Glomerular visceral epithelial cell (primary cell): ENCODE data around the gene CPNE2.
"Not testable (repeated sequence)": the region's sequence is repeated elsewhere in the genome, so short reads cannot be mapped to it uniquely, and the experiment has no call there.

Source experiments
- DNase-seq: peaks from one replicate; pipeline ENCODE4 v3.0.0-alpha.2; 2016; ENCODE audit errors: extremely low spot score

The CPNE2 gene

GRCh38 chr16:57069635-57070370, 22.6 kb upstream of the CPNE2 start:
- no peak for DNase-seq

GRCh38 chr16:57070424-57070823, 22.0 kb upstream of the CPNE2 start:
- DNase-seq, result no peak

- DNase-seq, result not testable (repeated sequence)
Observed at GRCh38 chr16:57071081-57071732, 21.2 kb upstream of the CPNE2 start.

DNA sequence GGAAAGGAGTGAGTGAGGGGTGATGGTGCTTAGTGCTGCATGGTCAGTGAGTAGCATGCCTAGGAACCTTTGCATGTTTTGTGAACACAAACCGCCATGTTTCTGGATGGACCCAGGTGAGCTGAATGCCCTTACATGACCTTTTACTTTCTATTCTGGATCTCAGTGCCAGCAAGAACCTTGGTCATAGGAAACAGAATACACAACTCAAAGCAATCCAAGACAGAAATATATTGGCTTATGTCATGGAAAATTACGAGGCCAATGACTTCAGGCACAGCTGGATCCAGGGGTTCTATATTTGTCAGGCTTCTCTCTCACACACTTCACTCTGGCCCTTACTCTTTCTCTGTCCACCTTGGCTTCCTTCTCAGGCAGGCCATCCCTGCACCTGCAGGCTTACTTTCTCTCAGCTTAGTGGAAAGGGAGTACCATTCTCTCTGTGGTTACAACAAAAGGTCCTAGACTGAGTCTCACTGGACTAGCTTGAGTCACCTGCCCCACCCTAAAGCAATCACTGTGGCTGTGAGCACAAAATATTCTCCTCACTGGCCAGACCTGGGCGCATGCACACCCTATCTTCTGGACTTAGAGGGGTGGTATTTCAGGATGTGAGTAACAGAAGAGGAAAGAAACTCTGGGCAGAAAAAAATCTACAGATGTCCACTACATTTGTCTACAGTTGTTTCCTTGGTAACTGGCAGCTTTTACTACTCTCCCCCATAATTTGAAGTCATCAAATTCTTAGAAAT, 20.4 kb upstream of the CPNE2 start:
- peak; percentile 25 for DNase-seq

DNA sequence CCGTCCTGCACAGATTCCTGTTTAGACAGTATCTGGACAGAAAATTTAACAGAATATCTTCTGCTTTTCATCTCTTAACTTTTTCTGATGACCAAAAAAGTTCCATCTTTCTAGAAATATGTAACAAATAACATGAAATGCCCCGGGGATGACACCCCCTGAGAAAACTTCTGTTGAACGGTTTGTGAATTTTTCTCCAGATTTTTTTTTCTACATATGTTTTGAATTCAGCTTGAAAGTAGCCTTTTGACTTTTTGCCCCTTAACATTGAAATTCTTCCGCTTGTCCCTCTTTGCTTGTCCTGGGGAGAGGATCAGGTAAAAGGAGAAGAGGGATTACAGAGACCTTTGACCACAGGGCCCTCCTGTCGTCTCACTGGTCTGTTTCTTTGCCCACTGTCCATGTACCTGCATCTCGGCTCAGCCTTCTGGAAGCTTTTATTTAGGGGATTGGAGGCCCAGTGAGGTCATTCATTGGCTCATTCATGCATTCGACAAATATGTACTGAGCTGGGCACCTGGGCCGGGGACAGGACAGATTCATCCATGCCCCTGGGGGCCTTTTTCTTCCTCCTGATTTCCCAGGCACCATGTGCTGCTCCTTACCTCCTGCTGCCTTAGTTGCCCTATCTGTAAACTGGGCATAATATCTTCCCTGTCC, 19.6 kb upstream of the CPNE2 start:
- DNase-seq, result no peak

- DNase-seq, result no peak
Observed at GRCh38 chr16:57077714-57078113, 14.7 kb upstream of the CPNE2 start.

GRCh38 chr16:57081744-57082143, 10.6 kb upstream of the CPNE2 start:
- DNase-seq, result no peak

DNA sequence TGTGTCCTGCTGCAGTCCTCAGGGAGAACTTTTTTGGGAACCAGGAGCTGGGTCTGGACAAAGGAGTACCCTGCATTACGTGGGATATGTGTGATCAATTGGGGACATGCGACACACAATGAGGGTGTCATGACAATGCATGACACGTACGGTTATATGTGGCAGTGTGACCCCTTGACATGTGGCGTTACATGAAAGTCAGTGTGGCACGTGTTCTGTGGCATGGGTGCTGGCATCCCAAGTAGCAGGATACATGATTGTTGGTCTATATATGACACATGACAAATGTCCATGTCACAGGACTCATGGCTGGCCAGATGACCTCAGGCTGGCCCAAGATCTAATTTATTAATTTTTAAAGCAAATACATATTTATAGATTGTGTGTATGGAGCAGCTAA, 9.7 kb upstream of the CPNE2 start:
- no peak for DNase-seq

GRCh38 chr16:57083485-57084126, 8.8 kb upstream of the CPNE2 start:
- no peak for DNase-seq

- peak; percentile 69 for DNase-seq
Observed at GRCh38 chr16:57084257-57084770, 8.1 kb upstream of the CPNE2 start.

- DNase-seq, result no peak
Observed at GRCh38 chr16:57084996-57085395, 7.4 kb upstream of the CPNE2 start.

DNA sequence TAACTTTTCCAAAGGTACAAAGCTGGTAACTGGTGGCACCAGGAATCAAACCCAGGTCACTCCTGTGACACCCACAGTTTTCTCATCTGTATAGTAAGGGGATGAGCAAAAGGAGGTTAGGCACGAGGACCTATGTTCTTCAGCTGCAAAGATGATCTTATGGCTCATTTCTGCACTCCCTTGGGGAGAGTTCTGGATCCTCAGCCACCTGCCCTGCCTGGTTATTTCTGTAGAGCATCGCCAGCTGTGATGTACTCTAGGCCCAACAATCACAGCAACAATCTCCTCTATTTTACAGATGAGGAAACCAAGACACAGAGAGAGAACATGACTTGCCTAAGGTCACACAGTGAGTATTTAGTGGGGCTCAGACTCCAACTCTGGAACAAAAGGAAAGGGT, 5.4 kb upstream of the CPNE2 start:
- no peak for DNase-seq

- no peak for DNase-seq
Observed at GRCh38 chr16:57089406-57089805, 3.0 kb upstream of the CPNE2 start.

DNA sequence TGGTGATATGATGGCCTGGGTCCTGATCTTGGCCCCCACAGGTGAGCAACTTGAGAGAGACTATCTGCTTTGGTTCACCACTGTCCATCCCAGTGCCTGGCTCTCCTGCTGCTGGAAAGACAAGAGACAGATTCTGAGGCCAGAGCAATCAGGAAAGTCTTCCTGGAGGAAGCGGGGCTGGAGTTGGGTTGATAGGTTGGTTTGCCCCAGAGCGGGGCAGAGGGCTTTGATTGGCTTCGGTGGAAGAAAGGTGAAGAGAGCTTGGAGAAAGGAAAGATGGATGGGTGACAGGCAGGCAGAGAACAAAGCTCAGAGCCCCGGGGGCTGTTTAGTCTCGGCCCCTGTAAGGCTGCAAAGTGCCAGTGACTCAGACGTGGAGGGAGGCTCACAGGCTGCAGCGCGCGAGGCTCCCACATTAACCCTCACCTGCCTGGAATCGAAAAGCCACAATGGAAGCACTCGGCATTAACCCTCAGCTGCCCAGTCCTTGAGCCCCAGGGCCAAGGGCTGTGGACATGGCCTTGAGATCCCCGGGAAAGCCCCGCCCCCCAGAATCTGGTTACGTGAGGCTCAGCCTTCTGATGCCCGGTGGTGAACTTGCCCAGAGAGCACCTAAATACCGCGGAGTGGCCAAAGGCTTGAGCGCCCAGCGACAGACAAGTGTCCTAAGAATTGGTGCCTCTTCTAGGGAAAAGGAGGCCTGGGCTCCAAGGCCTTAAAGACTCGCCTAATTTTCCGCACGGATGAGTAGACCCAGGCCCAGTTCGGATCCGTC, 996 bp upstream of the CPNE2 start:
- peak; percentile 68 for DNase-seq

- DNase-seq, result peak; percentile 36
Observed at GRCh38 chr16:57092786-57093411, 516 bp downstream of the CPNE2 start.

- DNase-seq, result no peak
Observed at GRCh38 chr16:57093666-57094564, 1.5 kb downstream of the CPNE2 start.

- DNase-seq, result no peak
Observed at GRCh38 chr16:57094911-57095310, 2.5 kb downstream of the CPNE2 start.

DNA sequence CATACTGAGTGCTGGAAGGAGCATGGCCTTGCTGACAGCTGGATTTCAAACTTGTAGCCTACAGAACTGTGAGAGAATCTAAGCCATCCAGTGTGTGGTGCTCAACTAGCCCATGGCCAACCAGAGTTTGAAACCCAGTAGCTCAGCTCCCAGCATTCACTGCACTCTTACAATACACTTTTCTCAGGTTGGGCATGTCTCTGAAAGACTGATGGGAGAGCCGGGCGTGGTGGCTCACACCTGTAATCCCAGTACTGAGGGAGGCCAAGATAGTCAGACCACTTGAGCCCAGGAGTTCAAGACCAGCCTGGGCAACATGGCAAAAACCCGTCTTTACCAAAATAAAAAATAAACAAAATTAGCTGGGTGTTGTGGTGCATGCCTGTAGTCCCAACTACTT, 3.8 kb downstream of the CPNE2 start:
- no peak for DNase-seq

GRCh38 chr16:57096793-57097192, 4.4 kb downstream of the CPNE2 start:
- no peak for DNase-seq
